SH-SY5Y (cell line): ENCODE results near the gene UBE2R2.

Experiments
- GATA2 ChIP-seq: IDR thresholded peaks from 2 replicates; pipeline ENCODE4 v1.6.1; 2011; ENCODE audit warnings: mild to moderate bottlenecking, low read depth, low read length
- GATA3 ChIP-seq: IDR thresholded peaks from 2 replicates; pipeline ENCODE4 v1.6.1; 2011; ENCODE audit warnings: low read depth, mild to moderate bottlenecking, low read length, moderate library complexity

- TF ChIP-seq GATA2, result no peak
- TF ChIP-seq GATA3, result no peak
Measured at GRCh38 chr9:33921967-33922895, 105.3 kb downstream of the UBE2R2 start.
